Measurements from ENCODE around the gene CDH8.

- no peak for TF ChIP-seq CTCF (conservative IDR thresholded peaks at IDR 0.05)
- TF ChIP-seq EZH2 (IDR thresholded peaks at IDR 0.05; ENCODE audit: low read depth) = no peak
These were observed 381.3 kb downstream of the CDH8 start for GRCh38 chr16:61654962-61655361.
